Breast epithelium (tissue), 4 donors: ENCODE measurements around the gene RFC1. TPM values are rescaled to one million over a fixed set of nuclear protein-coding genes. Genes with fewer than 3 reads are reported as not detected.

Experiments
- DNase-seq, 2 donors: peaks; one replicate each; pipeline ENCODE4 v3.0.0-alpha.2; 2019; ENCODE audit warnings: low spot score in 2 of 2
- H3K27ac ChIP-seq, 2 donors: fragments of 200-600 bp; sonication (generic) in 1 of 2; one replicate each; pipeline ENCODE4 v1.5.1; 2016 to 2019; ENCODE audit warnings: mild to moderate bottlenecking in 1 of 2
- H3K27me3 ChIP-seq, 2 donors: fragments of 200-600 bp; sonication (generic) in 1 of 2; one replicate each; pipeline versions ENCODE4 v1.5.1 to v1.6.0; 2017 to 2019; ENCODE audit warnings: control low read depth in 1 of 2, mild to moderate bottlenecking in 1 of 2
- H3K36me3 ChIP-seq: fragments of 200-600 bp; one replicate; pipeline ENCODE4 v1.5.1; 2019
- H3K4me1 ChIP-seq, 2 donors: fragments of 200-600 bp; sonication (generic); one replicate each; pipeline ENCODE4 v1.5.1; 2016 to 2019; ENCODE audit warnings: control low read depth in 1 of 2
- H3K4me3 ChIP-seq, 3 donors: fragments of 200-600 bp; sonication (generic); 1 replicate in 2 of 3; 2 replicates in 1 of 3; pipeline ENCODE4 v1.5.1; 2016 to 2019; ENCODE audit warnings: mild to moderate bottlenecking in 3 of 3, moderate library complexity in 2 of 3
- H3K9me3 ChIP-seq, 2 donors: fragments of 200-600 bp; sonication (generic) in 1 of 2; one replicate each; pipeline ENCODE4 v1.5.1; 2016 to 2019; ENCODE audit warnings: control low read depth in 1 of 2
- POLR2A ChIP-seq: fragments of 450-650 bp; IDR thresholded peaks from one replicate; pipeline ENCODE4 v1.6.1; 2016; ENCODE audit warnings: antibody characterized with exemption, mild to moderate bottlenecking, moderate library complexity
- POLR2AphosphoS5 ChIP-seq, 3 donors: sonication (generic); formaldehyde crosslinking; IDR thresholded peaks; one replicate each; pipeline ENCODE4 v1.6.1; 2017; ENCODE audit warnings: antibody characterized with exemption in 3 of 3
- intact Hi-C: fragments of 100-400 bp; cut with DNase I; formaldehyde crosslinking; loops from one replicate; pipeline ENCODE4 v1.15.1; 2023; ENCODE audit warnings: low total_unique reads
- total RNA-seq, 3 donors: library from RNA; depleted of rRNA; stranded (reverse); fragments of >200 nt; gene quantifications; one replicate each; pipeline ENCODE4 v1.1.0, GENCODE V29; 2016
- TF ChIP-seq, protein P1 (sequence below), 3 donors: fragments of 450-650 bp; IDR thresholded peaks; one replicate each; pipeline ENCODE4 v1.5.1; 2016 to 2017; ENCODE audit warnings: antibody characterized with exemption in 3 of 3, mild to moderate bottlenecking in 3 of 3, moderate library complexity in 3 of 3

RFC1 gene
- total RNA-seq, 3 donors from 2014 or later: 39.3 to 43.6 (median 41.8) TPM

DNA sequence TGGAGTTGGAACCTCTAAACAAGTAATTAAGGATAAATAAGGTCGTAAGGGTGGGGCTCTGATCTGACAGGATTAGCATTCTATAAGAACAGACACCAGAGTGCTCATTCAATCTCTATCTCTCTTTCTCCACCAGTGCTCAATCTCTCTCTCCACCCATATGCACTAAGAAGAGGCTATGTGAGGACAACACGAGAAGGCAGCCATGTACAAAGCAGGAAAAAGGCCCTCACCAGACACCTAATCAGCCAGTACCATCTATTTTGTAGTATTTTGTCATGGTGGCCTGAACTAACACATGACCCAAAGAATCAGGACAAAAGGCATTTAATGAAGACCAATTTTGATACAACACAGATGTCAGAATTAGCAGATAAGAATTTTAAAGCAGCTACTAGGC lies 16.8 kb downstream of the RFC1 start:
- TF ChIP-seq POLR2AphosphoS5 (IDR thresholded peaks at IDR 0.05) (no peak), POLR2A (no peak)
- TF ChIP-seq, protein P1, sequence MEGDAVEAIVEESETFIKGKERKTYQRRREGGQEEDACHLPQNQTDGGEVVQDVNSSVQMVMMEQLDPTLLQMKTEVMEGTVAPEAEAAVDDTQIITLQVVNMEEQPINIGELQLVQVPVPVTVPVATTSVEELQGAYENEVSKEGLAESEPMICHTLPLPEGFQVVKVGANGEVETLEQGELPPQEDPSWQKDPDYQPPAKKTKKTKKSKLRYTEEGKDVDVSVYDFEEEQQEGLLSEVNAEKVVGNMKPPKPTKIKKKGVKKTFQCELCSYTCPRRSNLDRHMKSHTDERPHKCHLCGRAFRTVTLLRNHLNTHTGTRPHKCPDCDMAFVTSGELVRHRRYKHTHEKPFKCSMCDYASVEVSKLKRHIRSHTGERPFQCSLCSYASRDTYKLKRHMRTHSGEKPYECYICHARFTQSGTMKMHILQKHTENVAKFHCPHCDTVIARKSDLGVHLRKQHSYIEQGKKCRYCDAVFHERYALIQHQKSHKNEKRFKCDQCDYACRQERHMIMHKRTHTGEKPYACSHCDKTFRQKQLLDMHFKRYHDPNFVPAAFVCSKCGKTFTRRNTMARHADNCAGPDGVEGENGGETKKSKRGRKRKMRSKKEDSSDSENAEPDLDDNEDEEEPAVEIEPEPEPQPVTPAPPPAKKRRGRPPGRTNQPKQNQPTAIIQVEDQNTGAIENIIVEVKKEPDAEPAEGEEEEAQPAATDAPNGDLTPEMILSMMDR (IDR thresholded peaks at IDR 0.05): no peak
- no peak for DNase-seq
- Histone ChIP-seq H3K9me3 (no peaks in the 10 kb centered on the region), H3K27ac (no peak overlapping the region), H3K36me3 (no peaks in the 10 kb centered on the region), H3K4me1 (no peaks in the 10 kb centered on the region), H3K27me3 (no peaks in the 10 kb centered on the region), H3K4me3 (no peak overlapping the region)
- intact Hi-C loops: no loop called here

GRCh38 chr4:39348371-39349315 lies 17.5 kb downstream of the RFC1 start:
- no peaks in the 10 kb centered on the region for H3K4me1 ChIP-seq
- no peak for DNase-seq
- no peak overlapping the region for H3K27ac ChIP-seq
- H3K4me3 ChIP-seq: no peak overlapping the region
- intact Hi-C loops: no loop called here
- no peak for TF ChIP-seq POLR2AphosphoS5 (IDR thresholded peaks at IDR 0.05)
- no peak for TF ChIP-seq POLR2A
- TF ChIP-seq, protein P1 (IDR thresholded peaks at IDR 0.05): no peak
- no peaks in the 10 kb centered on the region for H3K27me3 ChIP-seq
- H3K36me3 ChIP-seq: no peaks in the 10 kb centered on the region
- H3K9me3 ChIP-seq: no peaks in the 10 kb centered on the region

- no peak for DNase-seq
- Histone ChIP-seq H3K27ac (no peak overlapping the region), H3K36me3 (no peaks in the 10 kb centered on the region), H3K4me1 (no peaks in the 10 kb centered on the region), H3K4me3 (no peak overlapping the region), H3K27me3 (no peaks in the 10 kb centered on the region), H3K9me3 (no peaks in the 10 kb centered on the region)
- TF ChIP-seq POLR2AphosphoS5 (IDR thresholded peaks at IDR 0.05): no peak
- TF ChIP-seq, protein P1 (IDR thresholded peaks at IDR 0.05): no peak
- TF ChIP-seq POLR2A: no peak
- intact Hi-C loops: no loop called here
Measured at GRCh38 chr4:39346856-39347519, 19.2 kb downstream of the RFC1 start.

- intact Hi-C loops: no loop called here
- peaks cover 6% of the 10 kb centered on the region for H3K36me3 ChIP-seq
- no peaks in the 10 kb centered on the region for H3K4me1 ChIP-seq
- no peak overlapping the region for H3K4me3 ChIP-seq
- no peak for DNase-seq
- TF ChIP-seq POLR2A: no peak
- no peak for TF ChIP-seq POLR2AphosphoS5 (IDR thresholded peaks at IDR 0.05)
- TF ChIP-seq, protein P1 (IDR thresholded peaks at IDR 0.05): no peak
- no peaks in the 10 kb centered on the region for H3K27me3 ChIP-seq
- H3K9me3 ChIP-seq: no peaks in the 10 kb centered on the region
- no peak overlapping the region for H3K27ac ChIP-seq
Measured at GRCh38 chr4:39342731-39343130, 23.4 kb downstream of the RFC1 start.
